Activated B cell treated with CpG ODN at 0.5 μM for 24 hours (primary cell): ENCODE measurements around the gene PALS1. TPM values are rescaled to one million over a fixed set of nuclear protein-coding genes. Genes with fewer than 3 reads are reported as not detected.

Experiments
- ATAC-seq: fragments of 200-7000 bp; cut with Tn5 transposase; one replicate; pipeline ENCODE4 v1.10.0; 2021; ENCODE audit warnings: low read depth, mild to moderate bottlenecking, moderate library complexity
- CTCF ChIA-PET: fragments of 350-600 bp; sonication (Branson Sonifier 250); formaldehyde crosslinking; loops from one replicate; lab custom pipeline; 2021; ENCODE audit warnings: antibody characterized with exemption; lab: Charles Lee
- POLR2A ChIA-PET: fragments of 350-600 bp; sonication (Branson Sonifier 250); formaldehyde crosslinking; loops from one replicate; lab custom pipeline; 2021; ENCODE audit warnings: antibody characterized with exemption; lab: Charles Lee
- DNase-seq: peaks from one replicate; pipeline ENCODE4 v3.0.0; 2022
- H3K27ac Mint-ChIP-seq: one replicate; pipeline ENCODE4 v1.8.0; 2020; ENCODE audit warnings: mixed read lengths
- H3K27me3 Mint-ChIP-seq: one replicate; pipeline ENCODE4 v1.8.0; 2021; ENCODE audit warnings: mixed read lengths
- H3K36me3 Mint-ChIP-seq: one replicate; pipeline ENCODE4 v1.8.0; 2021; ENCODE audit warnings: low read depth, mixed read lengths
- H3K4me1 Mint-ChIP-seq: one replicate; pipeline ENCODE4 v1.8.0; 2021; ENCODE audit warnings: mixed read lengths
- H3K4me3 Mint-ChIP-seq: one replicate; pipeline ENCODE4 v1.8.0; 2020; ENCODE audit warnings: mild to moderate bottlenecking, mixed read lengths
- H3K9me3 Mint-ChIP-seq: one replicate; pipeline ENCODE4 v1.8.0; 2020; ENCODE audit warnings: mixed read lengths
- intact Hi-C: fragments of 100-400 bp; cut with micrococcal nuclease; formaldehyde crosslinking; loops from one replicate; pipeline ENCODE4 v1.15.1; 2024
- total RNA-seq: library from RNA; stranded (reverse); gene quantifications from 2 replicates; pipeline ENCODE4 v1.2.3, GENCODE V29; 2022
- TF ChIP-seq, protein P1 (sequence below): fragments of 200-600 bp; IDR thresholded peaks from one replicate; pipeline ENCODE4 v1.8.0; 2022; ENCODE audit warnings: antibody characterized with exemption, mild to moderate bottlenecking

Gene PALS1
- total RNA-seq, 1 donor from 2014 or later = 11.4 TPM

GRCh38 chr14:67240168-67240932 is 885 bp upstream of the PALS1 start:
- ChIA-PET POLR2A (interaction anchor here (0.6 to 1.6 kb wide), 2 partner anchors 119 to 1547 kb away, joined by 3 to 5 read pairs; partner anchors contain the start of genes ATP6V1D and EIF2S1), CTCF (no interaction called here)
- Mint-ChIP-seq H3K27ac (peak overlapping the region; percentile 81), H3K27me3 (no peaks in the 10 kb centered on the region), H3K36me3 (no peaks in the 10 kb centered on the region), H3K4me1 (peaks cover 16% of the 10 kb centered on the region), H3K9me3 (no peaks in the 10 kb centered on the region), H3K4me3 (peak overlapping the region; percentile 93)
- DNase-seq (peak; percentile 25), ATAC-seq (no peak)
- intact Hi-C loops = loop anchor here (5.0 kb wide), 2 partner anchors 1828 to 1912 kb away; partner anchors contain the start of genes DCAF5 and FUT8
- TF ChIP-seq, protein P1, sequence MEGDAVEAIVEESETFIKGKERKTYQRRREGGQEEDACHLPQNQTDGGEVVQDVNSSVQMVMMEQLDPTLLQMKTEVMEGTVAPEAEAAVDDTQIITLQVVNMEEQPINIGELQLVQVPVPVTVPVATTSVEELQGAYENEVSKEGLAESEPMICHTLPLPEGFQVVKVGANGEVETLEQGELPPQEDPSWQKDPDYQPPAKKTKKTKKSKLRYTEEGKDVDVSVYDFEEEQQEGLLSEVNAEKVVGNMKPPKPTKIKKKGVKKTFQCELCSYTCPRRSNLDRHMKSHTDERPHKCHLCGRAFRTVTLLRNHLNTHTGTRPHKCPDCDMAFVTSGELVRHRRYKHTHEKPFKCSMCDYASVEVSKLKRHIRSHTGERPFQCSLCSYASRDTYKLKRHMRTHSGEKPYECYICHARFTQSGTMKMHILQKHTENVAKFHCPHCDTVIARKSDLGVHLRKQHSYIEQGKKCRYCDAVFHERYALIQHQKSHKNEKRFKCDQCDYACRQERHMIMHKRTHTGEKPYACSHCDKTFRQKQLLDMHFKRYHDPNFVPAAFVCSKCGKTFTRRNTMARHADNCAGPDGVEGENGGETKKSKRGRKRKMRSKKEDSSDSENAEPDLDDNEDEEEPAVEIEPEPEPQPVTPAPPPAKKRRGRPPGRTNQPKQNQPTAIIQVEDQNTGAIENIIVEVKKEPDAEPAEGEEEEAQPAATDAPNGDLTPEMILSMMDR = no peak

DNA sequence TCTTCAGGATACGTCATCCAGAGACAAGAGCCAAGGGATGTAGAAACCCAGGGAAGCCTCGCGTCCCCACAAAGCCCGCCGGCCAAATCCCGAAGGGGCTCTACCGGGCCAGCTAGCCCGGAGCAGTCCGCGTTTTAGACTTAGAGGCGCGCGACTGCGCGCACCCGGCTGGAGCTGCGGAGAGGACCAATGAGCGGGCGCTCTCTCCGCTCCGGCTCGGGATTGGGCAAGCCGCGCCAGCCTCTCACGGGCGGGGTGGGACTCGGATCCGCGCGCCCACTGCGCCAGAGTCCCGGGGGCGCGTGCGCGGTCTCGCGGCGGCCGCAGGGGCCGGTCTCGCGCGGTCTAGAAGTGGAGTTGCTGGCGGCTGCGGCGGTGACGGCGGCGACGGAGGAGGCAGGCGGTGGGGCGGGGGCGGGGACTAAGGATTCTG is 241 bp upstream of the PALS1 start:
- DNase-seq (peak; percentile 91), ATAC-seq (peak; percentile 94)
- POLR2A ChIA-PET = interaction anchor here (0.6 to 1.6 kb wide), 2 partner anchors 119 to 1547 kb away, joined by 3 to 5 read pairs; partner anchors contain the start of genes ATP6V1D and EIF2S1
- no peaks in the 10 kb centered on the region for H3K27me3 Mint-ChIP-seq
- H3K4me3 Mint-ChIP-seq = peak overlapping the region; percentile 93
- intact Hi-C loops = loop anchor here (1.0 to 5.0 kb wide), 4 partner anchors 119 to 1911 kb away; partner anchors contain the start of genes DCAF5, EIF2S1, FUT8 and GPHN
- TF ChIP-seq, protein P1 = no peak
- peak overlapping the region; percentile 81 for H3K27ac Mint-ChIP-seq
- no peaks in the 10 kb centered on the region for H3K9me3 Mint-ChIP-seq
- CTCF ChIA-PET = no interaction called here
- H3K4me1 Mint-ChIP-seq = peaks cover 16% of the 10 kb centered on the region
- H3K36me3 Mint-ChIP-seq = no peaks in the 10 kb centered on the region

GRCh38 chr14:67242168-67242420 is 859 bp downstream of the PALS1 start:
- no peak for ATAC-seq
- peak overlapping the region; percentile 93 for H3K4me3 Mint-ChIP-seq
- H3K27me3 Mint-ChIP-seq = no peaks in the 10 kb centered on the region
- no peak for DNase-seq
- no peaks in the 10 kb centered on the region for H3K36me3 Mint-ChIP-seq
- POLR2A ChIA-PET = interaction anchor here (1.6 kb wide), 1 partner anchor 118 kb away, joined by 5 read pairs; the partner anchor contains the start of genes ATP6V1D and EIF2S1
- TF ChIP-seq, protein P1 = no peak
- peaks cover 16% of the 10 kb centered on the region for H3K4me1 Mint-ChIP-seq
- CTCF ChIA-PET = interaction anchor here (1.2 kb wide), 1 partner anchor 329 kb away, joined by 3 read pairs; no protein-coding TSS in a partner anchor
- peak overlapping the region; percentile 59 for H3K27ac Mint-ChIP-seq
- intact Hi-C loops = loop anchor here (5.0 kb wide), 2 partner anchors 1830 to 1910 kb away; partner anchors contain the start of genes DCAF5 and FUT8
- no peaks in the 10 kb centered on the region for H3K9me3 Mint-ChIP-seq

DNA sequence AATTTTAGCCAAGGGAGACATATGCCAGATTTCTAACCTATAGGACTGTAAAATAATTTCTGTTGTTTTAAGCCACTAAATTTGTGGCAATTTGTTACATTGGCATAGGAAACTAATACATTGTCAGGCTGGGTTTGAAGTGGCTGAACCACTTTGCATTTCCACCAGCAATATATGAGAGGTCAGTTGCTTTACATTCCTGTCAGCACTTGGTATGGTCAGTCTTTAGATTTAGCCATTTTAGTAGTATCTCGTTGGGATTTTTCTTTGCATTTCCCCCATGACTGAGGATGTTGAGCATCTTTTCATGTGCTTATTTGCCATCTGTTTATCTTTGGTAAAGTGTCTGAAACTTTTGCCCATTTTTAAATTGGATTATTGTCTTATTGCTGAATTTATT is 3.9 kb downstream of the PALS1 start:
- CTCF ChIA-PET = no interaction called here
- no peak overlapping the region for H3K27ac Mint-ChIP-seq
- H3K36me3 Mint-ChIP-seq = no peaks in the 10 kb centered on the region
- no peak overlapping the region for H3K4me3 Mint-ChIP-seq
- H3K9me3 Mint-ChIP-seq = no peaks in the 10 kb centered on the region
- no peak for DNase-seq
- ATAC-seq = no peak
- POLR2A ChIA-PET = no interaction called here
- H3K4me1 Mint-ChIP-seq = peaks cover 13% of the 10 kb centered on the region
- intact Hi-C loops = no loop called here
- no peaks in the 10 kb centered on the region for H3K27me3 Mint-ChIP-seq
- TF ChIP-seq, protein P1 = no peak

DNA sequence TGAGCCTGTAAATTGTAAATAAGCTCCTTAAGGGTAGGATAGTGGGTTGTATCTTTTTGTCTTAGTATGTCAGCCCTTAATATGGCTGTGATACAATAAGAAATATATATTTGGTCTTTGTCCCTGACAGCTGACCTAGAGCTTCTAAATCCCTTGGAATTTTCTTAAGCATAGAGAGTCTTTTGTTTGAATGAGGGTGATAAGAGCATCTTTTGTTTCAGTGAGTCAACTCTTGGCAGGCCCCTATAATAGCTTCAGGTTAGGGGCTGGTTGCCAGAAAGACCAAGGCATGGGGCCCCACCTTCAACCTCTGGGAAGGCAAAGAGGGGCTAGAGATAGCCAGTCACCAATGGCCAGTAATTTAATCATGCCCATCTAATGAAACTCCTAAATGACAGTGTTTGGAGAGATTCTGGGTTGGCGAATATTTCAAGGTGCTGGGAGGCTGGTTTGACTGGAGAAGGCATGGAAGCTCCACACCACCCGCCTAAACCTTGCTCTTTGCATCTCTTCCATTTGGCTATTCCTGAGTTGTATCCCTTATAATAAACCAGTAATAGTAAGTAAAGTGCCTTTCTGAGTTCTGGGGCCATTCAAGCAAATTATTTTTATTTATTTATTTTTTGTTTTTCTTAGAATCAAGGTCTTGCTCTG is 10.5 kb downstream of the PALS1 start:
- no peak for ATAC-seq

More for the DNA sequence above, 10.5 kb downstream of the PALS1 start:
- Mint-ChIP-seq H3K4me1 (peaks cover 6% of the 10 kb centered on the region), H3K9me3 (no peaks in the 10 kb centered on the region), H3K4me3 (no peak overlapping the region), H3K27ac (no peak overlapping the region), H3K27me3 (no peaks in the 10 kb centered on the region), H3K36me3 (peaks cover 3% of the 10 kb centered on the region)
- TF ChIP-seq, protein P1 = no peak
- POLR2A ChIA-PET = no interaction called here
- intact Hi-C loops = no loop called here
- DNase-seq = no peak
- CTCF ChIA-PET = interaction anchor here (1.9 kb wide), 1 partner anchor 35 kb away, joined by 5 read pairs; no protein-coding TSS in a partner anchor
